K562 treated with DMSO at 1 percent for 12 hours (cell line): ENCODE measurements around the gene ELMO1. TPM values are rescaled to one million over a fixed set of nuclear protein-coding genes. Genes with fewer than 3 reads are reported as not detected.

ENCODE experiments used
- total RNA-seq: library from RNA; unstranded; fragments of 300-600 nt; gene quantifications from 2 replicates; pipeline ENCODE4 v1.2.3, GENCODE V29; 2022; ENCODE audit not compliant: insufficient read depth

Gene ELMO1, protein sequence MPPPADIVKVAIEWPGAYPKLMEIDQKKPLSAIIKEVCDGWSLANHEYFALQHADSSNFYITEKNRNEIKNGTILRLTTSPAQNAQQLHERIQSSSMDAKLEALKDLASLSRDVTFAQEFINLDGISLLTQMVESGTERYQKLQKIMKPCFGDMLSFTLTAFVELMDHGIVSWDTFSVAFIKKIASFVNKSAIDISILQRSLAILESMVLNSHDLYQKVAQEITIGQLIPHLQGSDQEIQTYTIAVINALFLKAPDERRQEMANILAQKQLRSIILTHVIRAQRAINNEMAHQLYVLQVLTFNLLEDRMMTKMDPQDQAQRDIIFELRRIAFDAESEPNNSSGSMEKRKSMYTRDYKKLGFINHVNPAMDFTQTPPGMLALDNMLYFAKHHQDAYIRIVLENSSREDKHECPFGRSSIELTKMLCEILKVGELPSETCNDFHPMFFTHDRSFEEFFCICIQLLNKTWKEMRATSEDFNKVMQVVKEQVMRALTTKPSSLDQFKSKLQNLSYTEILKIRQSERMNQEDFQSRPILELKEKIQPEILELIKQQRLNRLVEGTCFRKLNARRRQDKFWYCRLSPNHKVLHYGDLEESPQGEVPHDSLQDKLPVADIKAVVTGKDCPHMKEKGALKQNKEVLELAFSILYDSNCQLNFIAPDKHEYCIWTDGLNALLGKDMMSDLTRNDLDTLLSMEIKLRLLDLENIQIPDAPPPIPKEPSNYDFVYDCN
- 3.6 and 5.1 TPM in 2 replicates for total RNA-seq

GRCh38 chr7:37448636-37449361, at the start of gene ELMO1:
Gene ELMO1, minus strand, starts transcription at chr7:37448864. Its CDS starts 106,174 bp downstream, at chr7:37342690.

Other genes starting within 250 kb of the ELMO1 start
- not detected in 2 replicates for gene GPR141, start 234.9 kb upstream of the ELMO1 start, total RNA-seq